ENCODE data around the gene AXIN1. TPM values are rescaled to one million over a fixed set of nuclear protein-coding genes. Genes with fewer than 3 reads are reported as not detected.

AXIN1 gene
- total and polyA plus RNA-seq, 2 of the 8 experiments (the other 6 are each of a cell fraction or from before 2014, with no cell fraction given): 12.5 to 41.9 TPM

- TF ChIP-seq CHD7 (IDR thresholded peaks at IDR 0.05; ENCODE audit: insufficient replicate concordance, low read length) (no peak), SRF (IDR thresholded peaks at IDR 0.05; ENCODE audit: low read depth, low read length) (no peak), PHF8 (conservative IDR thresholded peaks at IDR 0.05; ENCODE audit: low read depth, low read length) (no peak), NRF1 (IDR thresholded peaks at IDR 0.05; ENCODE audit: low read depth, low read length) (no peak), SIX5 (IDR thresholded peaks at IDR 0.05; ENCODE audit: low read depth, low read length) (no peak), E2F6 (IDR thresholded peaks at IDR 0.05) (no peak), CBX5 (IDR thresholded peaks at IDR 0.05; ENCODE audit: low read depth, low read length) (no peak)
These were observed 47.0 kb upstream of the AXIN1 start (continued) for GRCh38 chr16:399340-400019.
